Measurements from ENCODE around the gene IL1R2. TPM values are rescaled to one million over a fixed set of nuclear protein-coding genes. Genes with fewer than 3 reads are reported as not detected.

Gene IL1R2
- total and polyA plus RNA-seq, 2 experiments from 2014 or later, result 0.22 to 1.2 TPM

- Histone ChIP-seq H3K27me3 (replicated peaks; ENCODE audit: insufficient read depth) (no peaks in the 10 kb centered on the region), H3K4me3 (no peak overlapping the region), H3K79me2 (ENCODE audit: insufficient read depth) (no peaks in the 10 kb centered on the region), H3K4me2 (ENCODE audit: unreplicated experiment) (no peak overlapping the region), H3K9me2 (ENCODE audit: insufficient read depth) (no peaks in the 10 kb centered on the region), H2AFZ (no peak overlapping the region), H4K20me1 (ENCODE audit: insufficient read depth) (no peaks in the 10 kb centered on the region), H3K9me3 (ENCODE audit: low read depth) (no peaks in the 10 kb centered on the region), H3K4me1 (ENCODE audit: insufficient read depth) (peaks cover 33% of the 10 kb centered on the region), H3K36me3 (ENCODE audit: low read depth) (no peaks in the 10 kb centered on the region), H3K9ac (no peak overlapping the region), H3F3A (ENCODE audit: insufficient read depth) (peaks cover 33% of the 10 kb centered on the region), H3K27ac (no peak overlapping the region)
- DNase-seq, result no peak
- WGBS, 2 experiments (ENCODE audit: low coverage in 1 of 2, low lambda C conversion rate in 2 of 2, missing lambda C conversion rate in 2 of 2), result 80 to 92% methylated on average over 2 of the region's 2 CpGs
- in situ Hi-C loops (cut with MboI), result loop anchor here (25.0 kb wide), 1 partner anchor 92 kb away; the partner anchor contains the start of gene IL1R1
- TF ChIP-seq EZH2 (IDR thresholded peaks at IDR 0.05; ENCODE audit: insufficient read depth, poor library complexity, severe bottlenecking) (no peak), EZH2phosphoT487 (IDR thresholded peaks at IDR 0.05; ENCODE audit: insufficient read depth, low read depth) (no peak)
Measured at GRCh38 chr2:102044967-102045489, 53.3 kb downstream of the IL1R2 start.

- H3K4me3 ChIP-seq, result no peak overlapping the region
- H3K27ac ChIP-seq, result no peak overlapping the region
- no peaks in the 10 kb centered on the region for H3K36me3 ChIP-seq (ENCODE audit: low read depth)
- H3F3A ChIP-seq (ENCODE audit: insufficient read depth), result peaks cover 33% of the 10 kb centered on the region
- TF ChIP-seq EZH2phosphoT487 (IDR thresholded peaks at IDR 0.05; ENCODE audit: insufficient read depth, low read depth) (no peak), EZH2 (IDR thresholded peaks at IDR 0.05; ENCODE audit: insufficient read depth, poor library complexity, severe bottlenecking) (no peak)
- no peak for DNase-seq
- H3K9me3 ChIP-seq (ENCODE audit: low read depth), result no peaks in the 10 kb centered on the region
- H4K20me1 ChIP-seq (ENCODE audit: insufficient read depth), result no peaks in the 10 kb centered on the region
- no peak overlapping the region for H3K4me2 ChIP-seq (ENCODE audit: unreplicated experiment)
- H2AFZ ChIP-seq, result no peak overlapping the region
- no peaks in the 10 kb centered on the region for H3K27me3 ChIP-seq (replicated peaks; ENCODE audit: insufficient read depth)
- no peak overlapping the region for H3K9ac ChIP-seq
- peaks cover 33% of the 10 kb centered on the region for H3K4me1 ChIP-seq (ENCODE audit: insufficient read depth)
- no peaks in the 10 kb centered on the region for H3K79me2 ChIP-seq (ENCODE audit: insufficient read depth)
- no peaks in the 10 kb centered on the region for H3K9me2 ChIP-seq (ENCODE audit: insufficient read depth)
- in situ Hi-C loops (cut with MboI), result loop anchor here (25.0 kb wide), 1 partner anchor 92 kb away; the partner anchor contains the start of gene IL1R1
- WGBS, 2 experiments (ENCODE audit: low coverage in 1 of 2, low lambda C conversion rate in 2 of 2, missing lambda C conversion rate in 2 of 2), result 90 to 94% methylated on average over 6 of the region's 6 CpGs
Measured at GRCh38 chr2:102045697-102046096, 53.9 kb downstream of the IL1R2 start.

DNA sequence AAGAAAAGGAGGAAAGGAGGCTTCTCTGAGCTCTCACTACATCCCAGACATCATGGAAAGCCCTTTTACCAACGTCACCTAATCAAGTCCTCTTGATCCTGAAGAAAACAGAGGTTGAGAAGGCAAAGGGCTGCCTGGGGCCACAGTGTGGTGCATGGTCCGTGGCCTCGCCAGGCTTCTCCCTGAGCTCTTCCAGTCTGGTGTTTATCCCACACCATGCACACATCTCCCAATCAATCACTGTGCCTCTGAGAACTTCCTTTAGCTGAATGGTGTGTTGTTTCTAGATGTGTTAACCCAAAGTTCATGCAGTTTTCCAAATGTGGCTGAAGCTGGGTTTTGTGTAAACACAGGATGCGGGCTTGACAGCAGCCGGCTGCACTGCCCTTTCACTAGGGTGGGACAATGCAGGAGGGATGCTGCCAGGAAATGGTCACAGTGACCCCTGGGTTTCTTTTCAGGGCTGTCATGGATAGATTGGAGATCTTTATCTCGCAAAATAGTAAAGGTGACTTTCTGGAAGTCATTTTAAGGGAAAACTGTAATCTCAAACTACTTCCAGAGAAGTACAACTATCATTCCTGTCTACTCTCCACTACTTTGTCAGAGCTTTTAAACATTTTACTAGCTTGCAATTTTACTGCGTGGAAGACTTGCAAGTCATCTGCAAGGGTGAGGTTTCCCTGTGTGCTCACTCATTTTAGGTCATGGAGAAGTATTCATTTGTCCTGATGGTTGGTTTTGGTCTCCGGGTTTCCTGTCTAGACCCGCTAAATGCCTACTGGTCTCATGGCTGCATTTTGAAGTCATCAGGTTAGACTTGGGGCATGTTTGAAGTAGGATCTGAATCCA is 54.6 kb downstream of the IL1R2 start:
- Histone ChIP-seq H3F3A (ENCODE audit: insufficient read depth) (peaks cover 33% of the 10 kb centered on the region), H3K27ac (no peak overlapping the region), H3K9ac (no peak overlapping the region), H3K4me2 (ENCODE audit: unreplicated experiment) (no peak overlapping the region), H4K20me1 (ENCODE audit: insufficient read depth) (no peaks in the 10 kb centered on the region), H3K4me3 (no peak overlapping the region), H3K4me1 (ENCODE audit: insufficient read depth) (peaks cover 33% of the 10 kb centered on the region), H3K9me2 (ENCODE audit: insufficient read depth) (no peaks in the 10 kb centered on the region), H3K9me3 (ENCODE audit: low read depth) (no peaks in the 10 kb centered on the region), H2AFZ (no peak overlapping the region), H3K36me3 (ENCODE audit: low read depth) (no peaks in the 10 kb centered on the region), H3K27me3 (replicated peaks; ENCODE audit: insufficient read depth) (no peaks in the 10 kb centered on the region), H3K79me2 (ENCODE audit: insufficient read depth) (no peaks in the 10 kb centered on the region)
- WGBS, 2 experiments (ENCODE audit: low coverage in 1 of 2, low lambda C conversion rate in 2 of 2, missing lambda C conversion rate in 2 of 2), result 93% methylated on average over 9 of the region's 9 CpGs
- in situ Hi-C loops (cut with MboI), result loop anchor here (25.0 kb wide), 1 partner anchor 91 kb away; the partner anchor contains the start of gene IL1R1
- no peak for DNase-seq
- TF ChIP-seq EZH2phosphoT487 (IDR thresholded peaks at IDR 0.05; ENCODE audit: insufficient read depth, low read depth), result no peak
- TF ChIP-seq EZH2 (IDR thresholded peaks at IDR 0.05; ENCODE audit: insufficient read depth, poor library complexity, severe bottlenecking), result no peak

DNA sequence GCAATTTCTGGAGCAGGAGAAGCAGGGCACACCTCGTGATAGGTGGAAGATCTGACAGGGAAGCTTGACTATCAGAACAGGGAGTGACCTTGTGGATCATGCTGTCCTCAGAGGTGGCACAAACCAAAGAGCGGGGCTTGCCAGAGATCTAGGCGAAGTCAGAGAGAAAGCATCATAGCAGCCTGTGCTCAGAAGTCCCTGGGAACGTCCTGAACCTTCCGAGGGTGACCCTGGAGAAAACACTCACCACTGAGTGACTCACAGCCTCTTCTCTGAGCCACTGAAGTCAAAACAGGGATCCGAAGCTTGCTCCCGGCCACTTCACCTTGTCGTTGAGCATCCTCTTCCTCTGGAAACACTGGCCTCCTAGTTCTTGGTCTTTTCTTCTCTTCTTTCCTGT is 56.7 kb downstream of the IL1R2 start:
- peak; percentile 89 for DNase-seq
- H3K27ac ChIP-seq, result peak overlapping the region; percentile 89

More for the DNA sequence above, 56.7 kb downstream of the IL1R2 start:
- H4K20me1 ChIP-seq (ENCODE audit: insufficient read depth), result no peaks in the 10 kb centered on the region
- peaks cover 41% of the 10 kb centered on the region for H3F3A ChIP-seq (ENCODE audit: insufficient read depth)
- H3K4me1 ChIP-seq (ENCODE audit: insufficient read depth), result peaks cover 42% of the 10 kb centered on the region
- H3K4me3 ChIP-seq, result no peak overlapping the region
- H3K79me2 ChIP-seq (ENCODE audit: insufficient read depth), result no peaks in the 10 kb centered on the region
- in situ Hi-C loops (cut with MboI), result loop anchor here (25.0 kb wide), 1 partner anchor 89 kb away; the partner anchor contains the start of gene IL1R1
- WGBS, 2 experiments (ENCODE audit: low coverage in 1 of 2, low lambda C conversion rate in 2 of 2, missing lambda C conversion rate in 2 of 2), result 20 to 24% methylated on average over 8 of the region's 8 CpGs
- peak overlapping the region; percentile 56 for H3K4me2 ChIP-seq (ENCODE audit: unreplicated experiment)
- no peak overlapping the region for H2AFZ ChIP-seq
- no peaks in the 10 kb centered on the region for H3K9me3 ChIP-seq (ENCODE audit: low read depth)
- peak overlapping the region; percentile 69 for H3K9ac ChIP-seq
- no peaks in the 10 kb centered on the region for H3K36me3 ChIP-seq (ENCODE audit: low read depth)
- TF ChIP-seq EZH2 (IDR thresholded peaks at IDR 0.05; ENCODE audit: insufficient read depth, poor library complexity, severe bottlenecking) (no peak), EZH2phosphoT487 (IDR thresholded peaks at IDR 0.05; ENCODE audit: insufficient read depth, low read depth) (no peak)
- H3K9me2 ChIP-seq (ENCODE audit: insufficient read depth), result no peaks in the 10 kb centered on the region
- H3K27me3 ChIP-seq (replicated peaks; ENCODE audit: insufficient read depth), result no peaks in the 10 kb centered on the region
